Kidney epithelial cell (primary cell): ENCODE results near the gene MT1A. TPM values are rescaled to one million over a fixed set of nuclear protein-coding genes. Genes with fewer than 3 reads are reported as not detected.

Experiments used
- DNase-seq: peaks from one replicate; pipeline ENCODE4 v3.0.0-alpha.2; 2010; ENCODE audit warnings: low read depth
- H3K27me3 ChIP-seq: 2 replicates; pipeline ENCODE4 v1.6.0; 2011; ENCODE audit warnings: low read length; ENCODE audit not compliant: control insufficient read depth, insufficient read depth
- H3K36me3 ChIP-seq: 2 replicates; pipeline ENCODE4 v1.5.1; 2011; ENCODE audit warnings: low read length; ENCODE audit not compliant: control insufficient read depth, insufficient read depth
- H3K4me3 ChIP-seq: 2 replicates; pipeline ENCODE4 v1.5.1; 2011; ENCODE audit warnings: low read depth, mild to moderate bottlenecking, control low read depth, low read length
- CTCF ChIP-seq: IDR thresholded peaks from 2 replicates; pipeline ENCODE4 v1.5.1; 2011; ENCODE audit warnings: mild to moderate bottlenecking, moderate library complexity, low read length, control low read depth, inconsistent platforms; ENCODE audit not compliant: insufficient read depth, poor library complexity, severe bottlenecking
- total RNA-seq: library from RNA; depleted of rRNA; stranded (reverse); fragments of >200 nt; gene quantifications from 2 replicates; pipeline ENCODE4 v1.2.3, GENCODE V29; 2015

The MT1A gene
- total RNA-seq, 1 donor from 2014 or later, result not detected

- peaks cover 51% of the 10 kb centered on the region for H3K27me3 ChIP-seq
- no peak overlapping the region for H3K4me3 ChIP-seq
- TF ChIP-seq CTCF, result no peak
- DNase-seq, result no peak
- no peaks in the 10 kb centered on the region for H3K36me3 ChIP-seq
These were observed 1.7 kb upstream of the MT1A start for GRCh38 chr16:56636616-56637413.

GRCh38 chr16:56639045-56639444 lies 579 bp downstream of the MT1A start:
- no peak overlapping the region for H3K4me3 ChIP-seq
- H3K27me3 ChIP-seq, result peaks cover 36% of the 10 kb centered on the region

GRCh38 chr16:56640076-56640475 lies 1.6 kb downstream of the MT1A start:
- no peak for DNase-seq
- Histone ChIP-seq H3K4me3 (no peak overlapping the region), H3K27me3 (peaks cover 30% of the 10 kb centered on the region), H3K36me3 (no peaks in the 10 kb centered on the region)
- no peak for TF ChIP-seq CTCF

More at GRCh38 chr16:56639045-56639444, 579 bp downstream of the MT1A start:
- DNase-seq, result no peak
- H3K36me3 ChIP-seq, result no peaks in the 10 kb centered on the region
- no peak for TF ChIP-seq CTCF

- DNase-seq, result no peak
- TF ChIP-seq CTCF, result no peak
- no peaks in the 10 kb centered on the region for H3K36me3 ChIP-seq
- no peak overlapping the region for H3K4me3 ChIP-seq
- peaks cover 22% of the 10 kb centered on the region for H3K27me3 ChIP-seq
These were observed 2.7 kb downstream of the MT1A start for GRCh38 chr16:56641166-56641565.

GRCh38 chr16:56643080-56643778 lies 4.8 kb downstream of the MT1A start:
- Histone ChIP-seq H3K4me3 (peak overlapping the region; percentile 27), H3K36me3 (no peaks in the 10 kb centered on the region), H3K27me3 (peaks cover 23% of the 10 kb centered on the region)
- DNase-seq, result no peak
- peak; percentile 66 for TF ChIP-seq CTCF
